G401.6 (cell line): ENCODE data around the gene IL1RN.
"Not testable (repeated sequence)": the region's sequence is repeated elsewhere in the genome, so short reads cannot be mapped to it uniquely, and the experiment has no call there.

ENCODE experiments used
- FAIRE-seq: peaks from 2 replicates; lab custom pipeline; 2012; peaks lifted over from hg19 to GRCh38; lab: Jason Lieb, UNC

The IL1RN gene, protein sequence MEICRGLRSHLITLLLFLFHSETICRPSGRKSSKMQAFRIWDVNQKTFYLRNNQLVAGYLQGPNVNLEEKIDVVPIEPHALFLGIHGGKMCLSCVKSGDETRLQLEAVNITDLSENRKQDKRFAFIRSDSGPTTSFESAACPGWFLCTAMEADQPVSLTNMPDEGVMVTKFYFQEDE

DNA sequence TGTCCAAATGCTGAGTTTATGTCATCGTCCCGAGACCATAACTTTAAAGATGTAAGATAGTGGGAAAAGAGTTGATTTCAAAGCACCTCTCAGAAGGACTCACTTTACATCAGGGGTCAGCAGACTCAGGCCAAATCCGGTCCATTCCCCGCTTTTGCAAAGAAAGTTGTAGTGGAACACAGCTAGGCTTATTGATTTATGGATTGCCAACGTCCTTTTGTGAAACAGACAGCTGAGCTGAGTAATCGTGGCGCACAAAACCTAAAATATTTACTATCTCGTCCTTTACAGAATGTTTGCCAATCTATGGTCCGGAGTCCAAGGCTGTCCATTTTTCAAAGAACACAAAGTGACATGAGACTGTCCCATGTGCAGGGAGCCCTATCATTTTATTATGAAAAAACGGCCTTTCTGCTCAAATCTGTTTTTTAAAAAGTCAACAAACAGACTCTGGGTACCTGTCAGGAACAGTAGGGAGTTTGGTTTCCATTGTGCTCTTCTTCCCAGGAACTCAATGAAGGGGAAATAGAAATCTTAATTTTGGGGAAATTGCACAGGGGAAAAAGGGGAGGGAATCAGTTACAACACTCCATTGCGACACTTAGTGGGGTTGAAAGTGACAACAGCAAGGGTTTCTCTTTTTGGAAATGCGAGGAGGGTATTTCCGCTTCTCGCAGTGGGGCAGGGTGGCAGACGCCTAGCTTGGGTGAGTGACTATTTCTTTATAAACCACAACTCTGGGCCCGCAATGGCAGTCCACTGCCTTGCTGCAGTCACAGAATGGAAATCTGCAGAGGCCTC lies at the start of gene IL1RN:
IL1RN (plus strand) TSS at position 754 of the 801 bp plus-strand sequence; CDS start at position 781, 27 bp downstream.
- no peak for FAIRE-seq

DNA sequence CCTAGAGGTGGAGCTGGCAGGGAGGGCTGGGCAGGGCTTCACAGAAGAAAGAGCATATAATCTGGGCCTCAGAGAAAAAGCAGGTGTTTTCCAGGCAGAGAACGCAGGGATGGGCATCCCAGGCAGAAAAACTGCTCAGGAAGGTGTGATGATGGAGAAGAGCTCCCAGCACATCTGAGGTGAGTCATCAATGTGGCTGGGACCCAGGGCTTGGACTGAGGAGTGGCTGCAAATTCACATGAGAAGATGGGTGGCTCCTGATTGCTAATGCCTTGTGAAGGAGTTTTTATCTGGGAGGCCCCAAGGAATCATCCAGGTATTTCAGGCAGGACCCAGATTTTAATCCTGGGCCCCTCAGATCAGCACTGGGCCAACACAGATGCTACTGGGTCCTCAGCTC lies 49.5 kb upstream of the IL1RN start:
- no peak for FAIRE-seq

DNA sequence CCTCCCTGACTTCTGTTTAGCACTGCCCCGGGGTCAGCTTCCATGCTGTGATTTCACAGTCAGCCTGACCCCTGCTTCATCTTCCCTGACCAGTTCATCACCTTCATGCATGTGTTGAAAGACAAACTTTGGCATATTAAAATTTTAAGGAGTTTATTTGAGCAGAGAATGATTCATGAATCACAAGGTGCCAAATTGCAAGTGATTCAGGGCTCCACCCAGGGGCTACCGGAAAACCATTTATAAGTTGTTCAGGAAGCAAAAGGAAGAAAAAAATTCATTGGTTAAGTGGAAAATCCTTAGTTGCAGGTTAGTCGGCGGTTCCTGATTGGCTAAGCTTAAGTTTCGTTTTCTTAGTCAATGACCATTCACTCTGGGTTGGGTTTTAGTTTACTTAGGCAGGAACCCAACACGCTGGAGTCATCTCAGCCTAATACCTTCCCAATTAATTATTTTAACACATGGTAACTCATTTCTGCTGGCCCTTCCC lies 49.0 kb upstream of the IL1RN start:
- FAIRE-seq, result no peak

DNA sequence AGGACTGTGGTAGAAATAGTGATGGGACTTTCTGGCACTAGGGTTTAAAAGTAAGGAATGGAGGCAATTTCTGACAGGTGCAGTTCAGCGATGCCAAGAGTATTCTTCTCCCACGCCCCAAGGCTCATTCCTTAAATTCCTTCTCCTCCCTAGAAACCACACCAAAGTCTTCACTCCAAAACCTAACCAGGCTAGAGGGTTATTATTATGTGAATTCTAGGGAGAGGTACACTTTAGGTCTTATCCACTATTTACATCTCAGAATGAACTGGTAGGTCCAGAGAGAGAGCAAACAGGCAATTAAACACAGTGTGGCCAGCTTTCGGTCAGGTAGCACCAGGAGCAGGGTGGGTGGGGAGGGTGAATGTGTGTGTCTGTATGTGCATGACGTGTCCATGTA lies 48.3 kb upstream of the IL1RN start:
- FAIRE-seq, result no peak

DNA sequence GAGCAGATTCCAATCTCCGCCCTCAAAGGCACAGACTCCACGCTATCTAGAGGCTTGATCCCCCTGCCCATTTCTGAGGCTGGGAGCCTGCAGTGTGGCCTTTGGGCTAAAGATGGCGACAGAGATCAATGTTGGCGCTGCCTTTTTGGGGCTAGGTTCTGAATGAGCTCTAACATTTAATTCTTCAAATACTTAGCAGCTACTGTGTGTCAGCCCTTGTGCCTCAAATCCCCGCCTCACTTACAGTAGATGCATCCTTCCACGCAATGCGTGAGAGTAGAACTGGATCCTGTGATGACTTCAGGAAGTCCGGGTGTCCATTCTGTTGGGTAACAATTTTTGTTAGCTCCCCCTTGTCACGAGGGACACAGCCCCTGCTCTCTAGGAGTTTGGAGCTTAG lies 47.3 kb upstream of the IL1RN start:
- no peak for FAIRE-seq

DNA sequence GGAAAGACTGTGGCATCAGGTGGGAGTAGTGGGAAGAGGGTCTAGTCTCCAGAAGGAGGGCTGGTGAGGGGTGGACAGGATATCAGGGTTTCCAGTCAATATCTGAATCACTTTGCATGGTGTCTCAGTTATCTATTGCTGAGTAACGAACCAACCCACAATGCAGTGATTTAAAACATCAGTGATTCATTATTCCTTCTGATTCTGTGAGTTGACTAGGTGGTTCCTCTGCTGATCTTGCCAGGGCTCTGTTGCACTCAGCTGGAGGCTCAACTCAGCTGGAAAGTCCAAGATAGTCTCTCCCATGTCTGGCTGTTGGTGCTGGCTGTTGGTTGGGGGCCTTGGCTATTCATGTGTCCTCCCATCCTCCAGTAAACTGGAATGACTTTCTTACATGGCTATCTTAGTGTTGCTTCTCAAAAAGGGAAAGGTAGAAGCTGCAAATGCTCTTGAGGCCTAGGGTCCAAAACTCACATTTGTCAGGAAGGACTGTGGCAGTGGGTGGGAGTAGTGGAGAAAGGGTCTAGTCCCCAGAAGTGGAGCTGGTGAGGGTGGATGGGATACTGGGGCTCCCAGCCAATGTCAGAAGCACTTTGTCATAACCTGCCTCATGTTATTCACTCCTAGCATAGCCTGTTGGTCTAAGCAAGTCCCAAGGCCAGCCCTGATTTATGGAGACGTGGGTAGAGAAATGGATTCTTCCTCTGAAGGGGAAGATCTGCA lies 45.7 kb upstream of the IL1RN start:
- FAIRE-seq, result no peak

DNA sequence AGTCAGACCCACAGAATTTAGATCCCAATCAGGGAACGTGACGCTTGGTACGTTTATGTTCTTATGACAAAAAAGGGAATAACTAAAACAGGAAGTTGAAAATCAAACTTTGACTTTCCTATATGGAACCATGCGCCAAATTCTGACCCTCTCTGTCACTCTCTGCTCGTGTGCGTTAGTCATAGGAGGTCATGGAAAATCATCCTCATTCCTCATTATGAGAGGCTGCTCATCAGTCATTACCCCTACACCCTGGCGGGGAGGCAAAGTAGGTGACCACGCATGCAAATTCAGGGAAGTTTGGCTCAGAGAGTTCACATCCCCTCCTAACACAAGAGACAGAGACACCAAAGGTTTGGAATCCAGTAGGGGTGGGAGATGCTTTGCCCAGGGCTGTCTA lies 44.1 kb upstream of the IL1RN start:
- no peak for FAIRE-seq

DNA sequence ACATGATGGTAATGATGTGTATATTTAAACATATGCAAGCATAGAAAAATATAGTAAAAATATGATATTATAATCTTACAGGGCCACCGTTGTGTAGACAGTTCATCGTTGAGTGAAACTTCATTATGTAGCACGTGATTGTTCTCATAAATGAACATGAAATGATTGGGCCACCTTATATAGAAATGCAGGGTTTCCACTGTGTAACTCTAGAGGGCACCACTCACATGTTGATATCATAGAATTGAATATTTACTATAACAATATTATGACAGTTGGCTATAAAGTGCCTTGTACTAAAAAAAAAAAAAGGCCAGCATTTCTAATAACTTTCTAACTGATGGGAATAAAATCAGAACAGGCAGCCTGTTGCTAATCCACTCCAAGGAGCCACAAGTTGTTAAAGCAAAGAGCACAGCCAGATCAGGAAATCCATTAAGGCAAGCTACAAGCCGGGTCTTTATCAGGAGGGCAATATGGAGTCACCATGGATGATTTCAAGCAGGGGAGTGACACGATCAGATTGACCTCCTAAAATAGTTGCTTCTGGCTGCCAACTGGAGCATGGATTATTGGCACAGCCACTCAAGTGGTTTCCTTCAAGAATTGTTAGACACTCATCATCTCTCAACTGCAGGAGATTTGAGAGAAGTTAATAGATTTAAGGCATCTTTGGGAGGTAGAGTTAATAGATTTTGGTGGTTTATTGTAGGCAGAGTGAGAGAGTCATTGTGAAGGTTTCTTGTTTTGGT lies 43.0 kb upstream of the IL1RN start:
- no peak for FAIRE-seq

DNA sequence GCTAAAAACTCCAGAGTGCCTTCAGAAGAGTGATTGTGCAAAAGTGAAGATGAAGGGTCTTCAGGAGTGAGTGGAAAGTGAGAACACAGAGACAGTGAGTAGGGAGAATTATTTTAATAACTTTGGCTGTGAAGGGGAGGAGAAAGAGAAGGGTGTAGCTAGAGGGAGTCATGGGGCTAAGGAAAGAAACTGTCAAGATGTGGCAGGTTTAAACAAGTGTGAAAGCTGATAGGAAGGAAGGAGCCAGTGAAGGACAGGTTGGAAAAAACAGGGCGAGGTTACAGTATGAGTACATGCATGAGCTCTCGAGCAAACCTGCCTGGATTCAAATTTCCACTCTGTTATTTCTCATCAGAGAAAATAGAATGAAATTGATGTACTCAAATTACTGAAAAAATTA lies 41.9 kb upstream of the IL1RN start:
- FAIRE-seq, result no peak

DNA sequence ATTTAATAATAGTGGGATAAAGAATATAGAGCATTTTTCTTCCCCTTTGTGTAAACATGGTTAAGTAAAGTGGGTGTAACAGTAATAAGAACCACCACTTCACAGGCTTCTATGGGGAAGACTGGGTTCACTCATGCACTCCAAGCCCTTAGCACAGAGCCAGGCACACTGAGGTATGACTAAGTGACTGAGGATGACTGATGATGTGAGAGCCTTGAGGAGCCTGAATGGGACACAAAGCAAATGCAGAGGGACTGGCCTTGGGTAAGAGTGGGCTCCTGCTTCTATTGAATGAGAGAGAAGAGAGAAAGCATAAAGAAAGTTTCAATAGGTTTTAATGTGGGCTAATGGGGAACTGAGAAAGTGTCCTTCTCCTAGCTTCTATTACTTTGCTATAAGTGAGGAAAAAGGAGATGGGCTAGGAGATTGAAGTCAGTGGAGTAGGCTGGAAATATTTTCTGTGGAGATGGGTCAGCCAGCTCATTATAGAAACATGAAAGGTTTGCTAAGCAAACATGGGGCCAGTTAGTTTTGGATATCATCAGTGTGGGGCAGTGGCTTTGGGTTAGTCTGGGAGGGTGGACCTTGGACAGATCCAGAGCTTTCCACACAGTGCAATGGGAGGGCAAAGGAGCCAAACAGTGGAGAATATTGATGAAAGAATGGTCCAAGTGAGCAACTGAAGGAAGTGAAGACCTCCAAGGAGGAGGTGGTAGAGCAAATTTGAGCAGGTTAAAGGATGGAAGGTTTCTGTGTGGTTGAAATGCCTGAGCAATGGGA lies 39.0 kb upstream of the IL1RN start:
- no peak for FAIRE-seq

DNA sequence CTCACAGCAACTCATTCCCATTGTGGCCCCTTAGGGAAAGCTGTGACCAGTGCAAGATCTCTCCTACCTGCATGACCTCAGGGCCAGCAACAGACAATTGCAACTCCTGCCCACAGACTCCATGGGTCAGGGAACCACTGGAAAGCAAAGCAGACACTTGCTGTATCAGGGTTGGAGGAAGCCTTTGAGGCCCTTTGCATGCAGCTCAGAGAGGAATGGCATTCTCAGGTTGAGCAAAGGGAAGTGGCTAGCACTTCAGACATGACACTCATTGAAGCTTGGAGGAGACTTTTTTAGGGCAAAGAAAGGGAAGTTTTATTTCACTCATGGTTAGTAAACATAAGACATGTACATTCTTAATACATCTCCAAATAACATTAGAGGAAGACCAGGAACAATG lies 37.5 kb upstream of the IL1RN start:
- FAIRE-seq, result no peak

DNA sequence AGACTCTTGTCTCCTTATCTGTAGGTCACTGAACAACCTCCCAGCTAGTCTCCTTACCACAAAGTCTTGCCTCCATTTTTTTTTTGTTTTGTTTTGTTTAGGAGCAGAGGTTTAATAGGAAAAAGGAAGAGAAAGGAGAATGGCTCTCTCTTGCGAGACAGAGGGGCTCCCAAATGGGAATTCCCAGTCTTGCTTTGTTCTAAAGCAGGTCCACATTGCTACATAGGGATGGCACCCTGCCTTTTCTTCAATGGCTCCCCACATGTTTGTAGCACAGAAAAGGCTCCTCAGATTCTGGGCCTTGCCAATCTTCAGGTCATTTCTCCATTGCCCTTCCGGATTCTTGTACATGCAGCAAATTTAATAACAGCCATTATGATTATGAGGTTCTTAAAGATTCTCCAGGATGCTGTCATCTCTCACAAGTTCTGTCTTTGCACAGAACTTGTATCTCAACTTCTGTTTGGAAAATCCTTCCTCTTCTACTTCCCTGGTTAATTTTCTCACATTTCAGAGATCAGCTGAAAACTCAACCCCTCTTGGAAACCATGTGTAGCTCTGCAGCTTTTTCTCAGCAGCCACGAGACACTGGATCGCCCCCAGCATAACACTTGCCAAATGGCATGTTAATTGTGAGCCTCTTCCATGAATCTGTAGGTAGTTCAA lies 36.0 kb upstream of the IL1RN start:
- FAIRE-seq, result no peak

DNA sequence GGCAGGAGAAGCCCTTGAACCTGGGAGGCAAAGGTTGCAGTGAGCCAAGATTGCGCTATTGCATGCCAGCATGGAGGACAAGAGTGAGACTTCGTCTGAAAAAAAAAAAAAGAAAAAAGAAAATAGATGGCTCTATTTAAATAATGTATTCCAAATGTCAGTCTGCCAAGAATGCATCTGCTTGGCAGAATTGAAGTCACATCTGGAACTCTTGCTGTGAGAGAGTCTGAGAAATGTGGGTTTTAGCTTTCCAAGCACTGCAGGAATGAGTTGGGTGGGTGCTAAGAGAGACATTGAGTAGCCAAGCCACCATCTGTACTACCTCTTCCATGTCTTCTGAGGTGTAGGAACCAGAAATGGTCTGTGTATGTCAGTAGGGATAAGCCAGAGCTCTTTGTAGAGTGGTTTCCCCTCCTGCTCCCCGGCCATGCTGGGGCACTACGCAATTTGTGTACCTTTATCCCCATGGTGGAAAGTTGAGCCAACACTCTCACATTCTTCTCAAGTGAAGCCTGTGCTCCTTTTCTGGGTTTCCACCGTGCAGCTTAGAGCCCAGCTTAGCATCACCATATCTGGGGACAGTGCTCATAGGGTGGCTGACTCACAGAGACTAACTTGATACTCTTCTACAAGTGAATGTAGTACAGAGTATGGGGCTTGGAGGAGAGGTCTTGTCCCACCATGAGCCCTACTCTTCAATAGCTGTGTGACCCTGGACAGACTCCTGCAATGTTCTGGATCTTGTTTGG lies 34.4 kb upstream of the IL1RN start:
- no peak for FAIRE-seq

DNA sequence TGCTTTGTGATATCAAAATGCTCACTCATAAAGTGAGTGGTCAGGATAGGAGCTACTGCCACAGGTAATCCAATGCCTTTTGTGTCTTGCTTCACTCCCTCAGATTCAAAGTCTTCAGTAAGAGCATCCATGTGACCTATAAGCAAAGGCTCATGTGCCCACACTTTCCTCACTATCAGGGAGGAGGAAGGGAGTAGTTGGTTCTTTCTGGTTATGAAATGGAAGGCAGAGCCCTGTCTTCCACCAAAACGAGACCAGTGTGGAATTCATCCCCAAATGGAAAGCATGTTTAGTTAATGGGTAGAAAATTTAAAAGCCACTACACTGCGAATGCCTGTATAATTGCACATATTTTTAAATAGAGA lies 33.8 kb upstream of the IL1RN start:
- FAIRE-seq, result no peak

DNA sequence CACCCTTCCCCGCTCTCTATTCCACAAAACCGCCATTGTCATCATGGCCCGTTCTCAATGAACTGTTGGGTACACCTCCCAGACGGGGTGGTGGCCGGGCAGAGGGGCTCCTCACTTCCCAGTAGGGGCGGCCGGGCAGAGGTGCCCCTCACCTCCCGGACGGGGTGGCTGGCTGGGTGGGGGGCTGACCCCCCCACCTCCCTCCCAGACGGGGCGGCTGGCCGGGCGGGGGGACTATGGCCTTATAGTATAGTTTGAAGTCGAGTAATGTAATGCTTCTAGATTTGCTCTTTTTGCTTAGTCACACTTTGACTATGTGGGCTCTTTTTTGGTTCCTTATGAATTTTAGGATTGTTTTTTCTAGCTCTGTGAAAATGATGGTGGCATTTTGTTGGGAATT lies 31.1 kb upstream of the IL1RN start:
- not testable (repeated sequence) for FAIRE-seq

DNA sequence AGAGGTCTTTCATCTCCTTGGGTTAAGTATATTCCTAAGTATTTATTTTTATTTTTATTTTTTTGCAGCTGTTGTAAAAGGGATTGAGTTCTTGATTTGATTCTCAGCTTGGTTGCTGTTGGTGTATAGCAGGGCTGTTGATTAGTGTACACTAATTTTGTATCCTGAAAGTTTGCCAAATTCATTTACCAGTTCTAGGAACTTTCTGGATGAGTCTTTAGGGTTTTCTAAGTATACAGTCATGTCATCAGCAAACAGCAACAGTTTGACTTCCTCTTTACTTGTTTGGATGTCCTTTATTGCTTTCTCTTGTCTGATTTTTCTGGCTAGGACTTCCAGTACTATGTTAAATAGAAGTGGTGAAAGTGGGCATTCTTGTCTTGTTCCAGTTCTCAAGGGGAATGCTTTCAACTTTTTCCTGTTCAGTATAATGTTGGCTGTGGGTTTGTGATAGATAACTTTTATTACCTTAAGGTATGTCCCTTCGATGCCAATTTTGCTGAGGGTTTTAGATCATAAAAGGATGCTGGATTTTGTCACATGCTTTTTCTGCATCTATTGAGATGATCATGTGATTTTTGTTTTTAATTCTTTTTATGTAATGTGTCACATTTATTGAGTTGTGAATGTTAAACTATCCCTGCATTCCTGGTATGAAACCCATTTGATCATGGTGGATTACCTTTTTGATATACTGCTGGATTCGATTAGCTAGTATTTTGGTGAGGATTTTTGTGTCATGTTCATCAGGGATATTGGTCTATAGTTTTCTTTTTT lies 30.4 kb upstream of the IL1RN start:
- not testable (repeated sequence) for FAIRE-seq

DNA sequence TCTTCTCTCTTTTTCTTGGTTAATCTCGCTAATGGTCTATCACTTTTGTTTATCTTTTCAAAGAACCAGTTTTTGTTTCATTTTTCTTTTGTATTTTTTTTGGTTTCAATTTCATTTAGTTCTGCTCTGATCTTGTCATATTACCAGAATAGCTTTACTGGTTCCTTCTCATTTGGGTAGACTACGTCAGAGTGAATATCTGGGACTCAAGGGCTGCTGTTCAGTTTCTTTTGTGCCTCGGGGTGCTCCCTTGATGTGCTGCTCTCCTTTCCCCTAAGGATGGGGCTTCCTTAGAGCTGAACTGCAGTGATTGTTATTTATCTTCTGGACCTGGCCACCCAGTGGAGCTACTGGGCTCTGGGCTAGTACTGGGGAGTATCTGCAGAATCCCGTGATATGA lies 29.4 kb upstream of the IL1RN start:
- no peak for FAIRE-seq

DNA sequence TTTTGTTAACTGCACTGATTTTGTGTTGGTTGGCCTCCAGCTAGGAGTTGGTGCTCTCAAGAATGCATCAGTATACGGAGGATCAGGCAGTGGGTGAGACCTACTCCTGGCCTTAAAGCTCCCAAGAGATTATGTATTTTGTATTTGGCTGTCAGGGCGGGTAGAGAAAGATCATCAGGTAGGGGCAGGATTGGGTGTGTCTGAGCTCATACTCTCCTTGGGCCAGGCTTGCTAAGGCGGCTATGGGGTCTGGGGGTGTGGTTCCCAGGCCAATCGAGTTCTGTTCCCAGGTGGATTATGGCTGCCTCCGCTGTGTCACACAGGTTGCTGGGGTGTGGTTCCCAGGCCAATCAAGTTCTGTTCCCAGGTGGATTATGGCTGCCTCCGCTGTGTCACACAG lies 28.9 kb upstream of the IL1RN start:
- no peak for FAIRE-seq

DNA sequence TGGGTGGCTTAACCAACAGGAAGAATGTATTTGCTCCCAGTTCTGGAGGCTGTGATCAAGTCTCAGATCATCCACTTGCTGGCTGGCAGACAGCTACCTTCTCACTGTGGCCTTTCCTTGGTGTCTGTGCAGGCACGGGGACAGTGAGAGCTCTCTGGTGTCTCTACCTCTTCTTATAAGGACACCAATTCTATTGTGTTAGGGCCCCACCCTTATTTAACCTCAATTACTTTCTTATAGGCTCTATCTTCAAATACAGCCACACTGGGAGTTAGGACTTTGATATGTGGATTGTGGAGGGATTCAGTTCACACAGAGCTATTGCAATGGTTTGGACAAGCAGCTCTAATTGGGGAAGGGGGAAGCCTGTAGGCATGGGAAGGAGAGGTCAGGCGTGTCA lies 25.3 kb upstream of the IL1RN start:
- no peak for FAIRE-seq

DNA sequence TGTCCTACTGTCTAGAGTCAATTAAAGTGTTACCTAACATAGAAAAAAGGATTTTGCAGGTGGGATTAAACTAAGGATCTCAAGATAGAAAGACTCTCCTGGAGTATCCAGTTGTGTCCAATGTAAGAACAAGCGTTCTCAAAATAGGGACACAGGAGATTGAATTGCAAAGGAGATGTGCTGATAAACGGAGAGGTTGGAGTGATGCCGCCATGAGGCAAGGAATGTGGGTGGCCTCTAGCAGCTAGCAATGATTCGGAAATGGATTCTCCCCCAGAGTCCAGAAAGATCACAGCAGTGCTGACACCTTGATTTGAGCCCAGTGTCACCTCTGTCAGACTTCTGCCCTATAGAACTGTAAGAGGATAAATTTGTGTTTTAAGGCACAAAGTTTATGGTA lies 24.1 kb upstream of the IL1RN start:
- no peak for FAIRE-seq
